Neutrophil (primary cell): Measurements from ENCODE around the gene WWP2.

ENCODE experiments used
- H3K27ac ChIP-seq: fragments of 200-600 bp; sonication (generic); 2 replicates; pipeline ENCODE4 v1.5.1; 2016; ENCODE audit warnings: mild to moderate bottlenecking, moderate library complexity
- H3K27me3 ChIP-seq: fragments of 200-600 bp; sonication (generic); 2 replicates; pipeline ENCODE4 v1.6.0; 2016; ENCODE audit warnings: mild to moderate bottlenecking
- H3K36me3 ChIP-seq: fragments of 200-600 bp; sonication (generic); 2 replicates; pipeline ENCODE4 v1.5.1; 2017
- H3K4me1 ChIP-seq, 2 experiments: fragments of 200-600 bp in 1 of 2; sonication (generic) in 1 of 2; 1 replicate in 1 of 2; 2 replicates in 1 of 2; pipeline versions ENCODE4 v1.5.1 to v1.6.1; 2013 to 2016; ENCODE audit warnings: low read depth in 1 of 2, low read length in 1 of 2, mild to moderate bottlenecking in 1 of 2, moderate library complexity in 1 of 2; ENCODE audit not compliant: control insufficient read depth in 1 of 2, insufficient read depth in 1 of 2
- H3K4me3 ChIP-seq, 2 experiments: fragments of 200-600 bp in 1 of 2; sonication (generic) in 1 of 2; 1 replicate in 1 of 2; 2 replicates in 1 of 2; pipeline ENCODE4 v1.5.1; 2013 to 2016; ENCODE audit warnings: low read depth in 1 of 2, low read length in 1 of 2, mild to moderate bottlenecking in 1 of 2, moderate library complexity in 1 of 2
- H3K9me3 ChIP-seq: fragments of 200-600 bp; sonication (generic); 2 replicates; pipeline ENCODE4 v1.5.1; 2016
- CTCF ChIP-seq: fragments of 200-600 bp; sonication (generic); IDR thresholded peaks from 2 replicates; pipeline ENCODE4 v1.5.1; 2016; ENCODE audit warnings: antibody characterized with exemption

The WWP2 gene

DNA sequence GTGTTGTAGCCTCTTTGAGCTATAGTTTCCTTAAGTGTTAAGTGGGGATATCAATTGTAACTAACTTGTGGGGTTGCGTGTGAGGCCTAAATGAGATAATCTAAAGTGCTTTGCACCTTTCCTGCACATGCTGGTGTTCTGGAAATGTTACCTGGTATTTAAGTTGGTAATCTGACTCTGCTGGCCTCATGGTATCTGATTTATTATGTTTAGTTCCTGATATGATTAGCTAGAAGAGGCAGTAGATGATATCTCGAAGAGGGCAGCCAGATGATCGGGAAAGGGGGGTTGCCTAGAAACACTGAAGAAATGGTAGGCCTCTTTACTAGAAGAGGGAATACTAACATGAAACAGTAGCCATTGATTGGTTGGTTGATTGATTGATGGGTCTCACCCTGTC lies 123.6 kb downstream of the WWP2 start:
- H3K27me3 ChIP-seq, result no peaks in the 10 kb centered on the region
- H3K4me3 ChIP-seq, result no peak overlapping the region
- peaks cover 56% of the 10 kb centered on the region for H3K36me3 ChIP-seq
- no peak overlapping the region for H3K27ac ChIP-seq
- H3K9me3 ChIP-seq, result no peaks in the 10 kb centered on the region
- H3K4me1 ChIP-seq, result no peaks in the 10 kb centered on the region
- no peak for TF ChIP-seq CTCF

GRCh38 chr16:69886726-69887125 lies 124.6 kb downstream of the WWP2 start:
- no peaks in the 10 kb centered on the region for H3K4me1 ChIP-seq
- no peak for TF ChIP-seq CTCF
- no peak overlapping the region for H3K27ac ChIP-seq
- no peaks in the 10 kb centered on the region for H3K9me3 ChIP-seq
- peaks cover 61% of the 10 kb centered on the region for H3K36me3 ChIP-seq
- H3K4me3 ChIP-seq, result no peak overlapping the region
- H3K27me3 ChIP-seq, result no peaks in the 10 kb centered on the region

DNA sequence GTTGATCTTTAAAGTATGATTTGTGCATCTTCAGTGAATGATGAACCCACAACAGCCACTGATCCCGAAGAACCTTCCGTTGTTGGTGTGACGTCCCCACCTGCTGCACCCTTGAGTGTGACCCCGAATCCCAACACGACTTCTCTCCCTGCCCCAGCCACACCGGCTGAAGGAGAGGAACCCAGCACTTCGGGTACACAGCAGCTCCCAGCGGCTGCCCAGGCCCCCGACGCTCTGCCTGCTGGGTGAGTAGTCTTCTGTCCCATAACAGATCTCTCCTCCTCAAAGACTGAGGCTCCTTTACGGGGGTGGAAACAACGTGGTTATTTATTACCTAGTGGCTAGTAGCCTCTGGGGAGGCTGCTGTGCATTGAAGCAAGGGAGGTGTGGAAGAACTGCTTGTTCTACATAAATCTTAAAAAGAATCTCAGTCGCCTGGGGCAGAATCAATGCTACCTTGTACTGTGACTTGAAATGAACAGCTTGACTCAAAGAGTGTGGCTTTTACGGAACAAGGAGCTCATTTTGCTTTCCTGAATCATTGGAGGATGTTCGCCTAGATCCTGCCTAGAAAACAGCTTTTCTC lies 126.0 kb downstream of the WWP2 start:
- TF ChIP-seq CTCF, result no peak
- Histone ChIP-seq H3K4me1 (no peaks in the 10 kb centered on the region), H3K27ac (no peak overlapping the region), H3K27me3 (no peaks in the 10 kb centered on the region), H3K9me3 (no peaks in the 10 kb centered on the region), H3K4me3 (no peak overlapping the region), H3K36me3 (peaks cover 62% of the 10 kb centered on the region)

GRCh38 chr16:69889295-69889964 lies 127.3 kb downstream of the WWP2 start:
- H3K4me1 ChIP-seq, result no peaks in the 10 kb centered on the region
- H3K9me3 ChIP-seq, result no peaks in the 10 kb centered on the region
- no peak for TF ChIP-seq CTCF
- H3K4me3 ChIP-seq, result no peak overlapping the region
- no peak overlapping the region for H3K27ac ChIP-seq
- peaks cover 54% of the 10 kb centered on the region for H3K36me3 ChIP-seq
- no peaks in the 10 kb centered on the region for H3K27me3 ChIP-seq

GRCh38 chr16:69890114-69890891 lies 128.2 kb downstream of the WWP2 start:
- Histone ChIP-seq H3K27me3 (no peaks in the 10 kb centered on the region), H3K9me3 (no peaks in the 10 kb centered on the region), H3K27ac (no peak overlapping the region), H3K4me3 (no peak overlapping the region), H3K36me3 (peaks cover 63% of the 10 kb centered on the region), H3K4me1 (no peaks in the 10 kb centered on the region)
- TF ChIP-seq CTCF, result no peak
